DMS153 (cell line): ENCODE measurements around the gene PDE6H.
A peak's percentile ranks its signal among the peaks of the same experiment; 100 is the strongest.

ENCODE experiments used
- DNase-seq: peaks from one replicate; lab custom pipeline; 2025; lab: John Stamatoyannopoulos, UW

The PDE6H gene

GRCh38 chr12:14951851-14952250 lies 21.0 kb upstream of the PDE6H start:
- no peak for DNase-seq

- DNase-seq, result peak; percentile 87
These were observed 20.4 kb upstream of the PDE6H start for GRCh38 chr12:14952299-14952921.

GRCh38 chr12:14953752-14954151 lies 19.1 kb upstream of the PDE6H start:
- no peak for DNase-seq

DNA sequence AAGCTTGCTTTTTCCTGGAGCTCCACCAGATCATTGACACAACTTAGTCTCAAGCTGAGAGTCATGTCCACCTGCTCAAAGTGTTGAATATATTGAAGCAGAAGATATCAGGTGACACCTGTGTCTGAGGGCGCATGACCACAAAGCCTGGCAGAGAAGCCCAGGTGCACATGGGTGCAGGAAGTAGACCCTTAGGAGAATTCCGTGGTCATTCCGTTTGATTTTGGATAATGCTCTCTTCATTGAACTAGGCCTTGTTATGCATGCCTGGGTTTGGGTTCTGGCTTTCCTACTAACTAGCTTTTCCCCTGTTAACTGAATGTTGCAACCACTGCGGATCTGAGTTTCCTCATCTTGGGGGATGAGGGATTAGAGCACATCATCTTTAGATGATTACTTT lies 18.6 kb upstream of the PDE6H start:
- peak; percentile 48 for DNase-seq

GRCh38 chr12:14956024-14956891 lies 16.6 kb upstream of the PDE6H start:
- DNase-seq, result no peak

GRCh38 chr12:14956905-14957304 lies 15.9 kb upstream of the PDE6H start:
- no peak for DNase-seq

DNA sequence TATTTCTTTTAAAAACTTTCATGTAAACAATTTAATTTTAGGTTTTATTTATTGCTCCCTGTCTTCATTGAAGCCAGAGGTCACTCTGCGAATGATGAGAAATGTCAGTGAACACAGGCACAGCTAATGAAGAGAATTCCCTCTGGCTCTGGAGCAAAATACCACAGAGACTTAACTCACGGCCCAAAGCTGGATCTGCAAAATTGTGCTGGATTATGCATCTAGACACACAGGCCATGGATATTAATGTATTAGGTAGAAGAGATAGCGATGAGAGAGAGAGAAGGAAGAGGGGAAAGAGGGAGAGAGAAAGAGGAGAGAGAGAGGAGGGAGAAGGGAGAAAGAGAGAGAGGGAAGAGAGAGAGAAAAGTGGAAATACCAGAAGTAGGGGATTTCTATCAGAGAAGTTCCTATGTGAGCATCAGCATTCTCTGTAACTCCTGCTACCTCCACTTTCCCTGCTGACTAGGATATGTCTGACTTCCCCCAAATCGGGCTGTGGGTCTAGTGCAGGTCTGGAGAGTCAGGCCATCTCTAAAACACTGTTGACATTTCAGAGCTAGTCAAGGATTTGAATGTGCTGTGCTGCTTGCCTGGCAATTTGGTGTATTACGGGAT lies 15.2 kb upstream of the PDE6H start:
- DNase-seq, result no peak

GRCh38 chr12:14958361-14959125 lies 14.3 kb upstream of the PDE6H start:
- DNase-seq, result no peak

DNA sequence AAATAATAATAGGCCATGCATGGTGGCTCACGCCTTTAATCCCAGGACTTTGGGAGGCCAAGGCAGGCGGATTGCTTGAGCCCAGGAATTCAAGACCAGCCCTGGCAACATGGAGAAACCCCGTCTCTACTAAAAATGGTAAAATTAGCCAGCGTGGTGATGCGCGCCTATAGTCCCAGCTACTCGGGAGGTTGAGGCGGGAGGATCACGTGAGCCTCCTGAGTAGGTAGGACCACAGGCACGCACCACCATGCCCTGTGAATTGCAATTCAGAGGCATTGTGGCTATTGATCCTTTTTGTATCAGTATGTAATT lies 13.8 kb upstream of the PDE6H start:
- DNase-seq, result no peak

GRCh38 chr12:14959463-14959862 lies 13.4 kb upstream of the PDE6H start:
- DNase-seq, result no peak

DNA sequence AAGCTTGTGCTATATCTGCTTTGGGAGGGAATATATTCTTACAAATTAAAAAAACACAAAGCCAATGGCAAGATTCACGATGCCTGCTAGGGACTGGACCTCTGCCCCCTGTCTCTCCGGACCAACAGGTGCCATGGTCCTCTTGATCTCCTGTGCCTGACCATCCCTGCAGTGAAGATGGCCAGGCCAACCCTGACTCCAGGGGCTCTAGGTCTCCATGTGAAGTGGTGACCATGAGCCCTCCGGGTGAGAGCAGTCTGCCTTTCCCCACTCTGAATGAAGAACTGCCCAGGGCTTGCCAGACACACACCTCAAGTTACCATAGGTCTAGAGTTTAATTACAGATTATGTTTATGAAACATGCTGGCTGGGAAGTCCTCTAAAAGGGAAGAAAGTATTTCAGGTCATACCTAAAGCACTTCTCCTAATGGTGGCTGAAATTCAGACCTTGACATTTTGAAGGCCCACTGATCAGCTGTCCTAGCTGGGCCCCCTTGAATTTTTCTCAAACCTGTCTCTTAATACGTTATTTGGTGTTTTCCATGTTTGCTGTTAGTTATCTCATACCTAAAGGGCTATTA lies 12.8 kb upstream of the PDE6H start:
- DNase-seq, result no peak

- no peak for DNase-seq
These were observed 12.0 kb upstream of the PDE6H start for GRCh38 chr12:14960548-14961465.

DNA sequence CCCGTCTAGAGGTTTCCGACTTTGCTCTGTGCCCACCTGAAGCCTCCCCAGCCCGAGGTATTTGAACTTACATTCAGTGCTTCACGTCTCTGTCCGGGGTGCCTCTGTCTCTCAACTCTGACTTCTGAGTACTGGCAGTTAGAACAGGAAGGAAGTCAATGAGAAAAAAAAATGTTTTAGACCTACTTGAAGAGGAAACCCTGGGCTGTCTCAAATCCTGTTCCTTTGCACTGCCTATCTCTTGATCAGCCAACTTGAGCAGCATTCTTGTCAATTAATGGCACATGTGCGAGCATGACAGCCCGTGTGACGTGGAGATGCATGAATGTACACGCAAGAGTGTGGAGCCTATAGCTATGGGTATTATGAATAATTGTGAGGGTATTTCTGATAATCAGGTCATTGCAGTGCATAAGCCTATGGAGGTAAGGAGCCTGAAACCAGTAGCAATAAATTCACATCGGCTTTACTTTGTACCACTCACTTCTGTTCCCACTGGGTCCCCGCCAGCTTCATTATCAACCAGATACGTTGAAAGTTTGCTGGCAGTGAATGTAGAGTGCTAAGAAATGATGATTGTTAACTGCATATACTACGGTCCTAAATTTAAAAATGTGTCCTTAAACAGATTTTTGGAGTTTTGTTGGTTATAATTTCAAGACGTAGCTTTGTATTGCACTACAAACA lies 11.2 kb upstream of the PDE6H start, which contains the start of gene ARHGDIB:
Gene ARHGDIB, minus strand, starts transcription at position 136 of the 687 bp plus-strand sequence. CDS start 10,889 bp downstream, outside the sequence.
- DNase-seq, result no peak

GRCh38 chr12:14962153-14962539 lies 10.7 kb upstream of the PDE6H start:
- DNase-seq, result no peak

DNA sequence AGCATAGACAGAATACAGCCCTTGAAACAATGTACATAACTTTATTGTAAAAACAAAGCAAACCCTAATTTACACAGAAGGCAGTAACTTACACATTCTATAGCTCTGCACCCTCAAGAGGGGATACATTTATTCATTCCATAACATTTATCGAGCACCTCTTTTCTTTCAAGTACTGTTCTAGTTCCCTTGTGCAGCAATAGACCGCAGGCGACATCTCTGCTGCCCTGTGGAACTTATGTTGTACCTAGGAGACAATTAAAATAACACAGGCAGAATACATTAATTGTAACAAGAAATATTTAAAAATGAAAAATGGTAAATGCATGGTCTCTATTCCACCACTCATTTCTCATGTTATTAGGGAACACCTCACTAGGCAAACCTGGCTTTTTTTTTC lies 10.0 kb upstream of the PDE6H start:
- DNase-seq, result no peak

DNA sequence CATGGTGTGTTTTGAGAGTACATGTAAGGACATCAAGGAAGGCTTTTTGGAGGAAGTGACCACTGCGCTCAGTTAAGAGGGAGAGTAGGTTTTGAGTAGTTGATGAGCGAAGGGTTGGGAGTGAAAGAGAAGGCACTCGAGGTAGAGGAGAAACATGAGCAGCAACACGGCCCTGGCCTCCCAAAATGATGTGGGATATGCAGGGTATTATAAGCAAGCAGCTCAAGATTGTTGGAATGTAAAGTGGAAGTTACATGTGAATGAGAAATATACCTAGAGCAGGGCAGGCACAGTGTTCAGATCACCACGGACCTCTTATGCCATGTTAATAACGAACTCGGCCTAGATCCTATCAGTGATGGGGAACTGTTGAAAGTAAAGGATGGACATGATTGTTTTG lies 9.3 kb upstream of the PDE6H start:
- DNase-seq, result no peak

- no peak for DNase-seq
These were observed 8.4 kb upstream of the PDE6H start for GRCh38 chr12:14964406-14964805.

GRCh38 chr12:14965221-14965620 lies 7.6 kb upstream of the PDE6H start:
- no peak for DNase-seq

DNA sequence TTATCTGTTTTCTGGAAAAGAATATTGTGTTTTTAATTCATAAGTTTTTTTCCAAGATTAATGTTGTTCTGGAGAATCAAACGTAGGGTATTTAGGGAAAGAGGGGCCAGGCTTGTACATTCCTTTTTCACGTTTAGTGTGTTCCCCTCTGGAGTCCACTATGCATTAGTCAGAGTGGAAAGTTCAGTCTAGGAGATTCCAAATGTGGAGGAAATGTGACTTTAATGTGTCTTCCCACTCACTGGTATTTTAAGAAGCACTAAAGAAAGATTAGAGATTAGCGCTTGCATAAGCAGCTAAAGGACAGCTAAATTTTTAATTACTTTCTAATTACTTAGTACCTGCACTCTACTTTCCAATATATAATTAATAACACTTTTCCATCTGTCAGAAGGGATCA lies 4.4 kb upstream of the PDE6H start:
- no peak for DNase-seq

GRCh38 chr12:14970473-14970872 lies 2.4 kb upstream of the PDE6H start:
- DNase-seq, result no peak
